Hypothalamus (tissue), 51 donors: ENCODE results near the gene SYT2.

Experiments used
- DNase-seq, 51 donors: peaks; one replicate each; lab custom pipeline; 2025; lab: John Stamatoyannopoulos, UW

SYT2 gene

GRCh38 chr1:202680586-202681352 is 29.5 kb downstream of the SYT2 start:
- no peak for DNase-seq

- no peak for DNase-seq
Measured at GRCh38 chr1:202679406-202680177, 30.7 kb downstream of the SYT2 start.

GRCh38 chr1:202677433-202677832 is 32.8 kb downstream of the SYT2 start:
- DNase-seq, result no peak

- DNase-seq, result no peak
Measured at GRCh38 chr1:202673531-202673930, 36.7 kb downstream of the SYT2 start.

GRCh38 chr1:202671399-202671798 is 38.9 kb downstream of the SYT2 start:
- DNase-seq, result no peak

- no peak for DNase-seq
Measured at GRCh38 chr1:202665417-202665816, 44.8 kb downstream of the SYT2 start.

- DNase-seq, result no peak
Measured at GRCh38 chr1:202664083-202664482, 46.2 kb downstream of the SYT2 start.

- no peak for DNase-seq
Measured at GRCh38 chr1:202663131-202663530, 47.1 kb downstream of the SYT2 start.

GRCh38 chr1:202662081-202662480 is 48.2 kb downstream of the SYT2 start:
- DNase-seq, result no peak

- DNase-seq, result no peak
Measured at GRCh38 chr1:202661136-202661845, 49.0 kb downstream of the SYT2 start.

GRCh38 chr1:202659974-202660373 is 50.3 kb downstream of the SYT2 start:
- no peak for DNase-seq

GRCh38 chr1:202659541-202659940 is 50.7 kb downstream of the SYT2 start:
- no peak for DNase-seq

- no peak for DNase-seq
Measured at GRCh38 chr1:202658769-202659168, 51.5 kb downstream of the SYT2 start.

- DNase-seq, result no peak
Measured at GRCh38 chr1:202658251-202658759, 51.9 kb downstream of the SYT2 start.

- DNase-seq, result no peak
Measured at GRCh38 chr1:202656951-202657646, 53.2 kb downstream of the SYT2 start.

- DNase-seq, result no peak
Measured at GRCh38 chr1:202656057-202656456, 54.2 kb downstream of the SYT2 start.

GRCh38 chr1:202654079-202654478 is 56.2 kb downstream of the SYT2 start:
- no peak for DNase-seq

GRCh38 chr1:202649553-202650392 is 60.5 kb downstream of the SYT2 start:
- no peak for DNase-seq

- DNase-seq, result no peak
Measured at GRCh38 chr1:202648605-202649226, 61.5 kb downstream of the SYT2 start.
